KMS-11 (cell line): ENCODE data around the gene UBE3B.

ENCODE experiments used
- H2AFZ ChIP-seq: fragments of 200-600 bp; sonication (generic); 2 replicates; pipeline ENCODE4 v1.6.1; 2016; ENCODE audit warnings: antibody characterized with exemption, mixed run types, low read depth
- H3K27ac ChIP-seq: fragments of 200-600 bp; sonication (generic); 2 replicates; pipeline ENCODE4 v1.6.1; 2016; ENCODE audit warnings: mild to moderate bottlenecking, mixed run types
- H3K27me3 ChIP-seq: fragments of 200-600 bp; sonication (generic); 2 replicates; pipeline ENCODE4 v1.6.1; 2017; ENCODE audit warnings: mild to moderate bottlenecking, low read depth, mixed run types, moderate library complexity; ENCODE audit not compliant: insufficient read depth
- H3K36me3 ChIP-seq: fragments of 200-600 bp; sonication (generic); 2 replicates; pipeline ENCODE4 v1.6.1; 2017; ENCODE audit warnings: mild to moderate bottlenecking, mixed run types; ENCODE audit not compliant: insufficient read depth
- H3K4me1 ChIP-seq: fragments of 200-600 bp; sonication (generic); 2 replicates; pipeline ENCODE4 v1.6.1; 2016; ENCODE audit warnings: mild to moderate bottlenecking, low read depth, mixed run types; ENCODE audit not compliant: poor library complexity, severe bottlenecking
- H3K4me2 ChIP-seq: fragments of 200-600 bp; sonication (generic); 2 replicates; pipeline ENCODE4 v1.7.0; 2016; ENCODE audit warnings: mild to moderate bottlenecking, mixed run types
- H3K4me3 ChIP-seq: fragments of 200-600 bp; sonication (generic); IDR thresholded peaks from 2 replicates; pipeline ENCODE4 v1.6.1; 2017; ENCODE audit warnings: low read depth, low read length, mixed read lengths; ENCODE audit not compliant: insufficient read depth
- H3K79me2 ChIP-seq: fragments of 200-600 bp; sonication (generic); 2 replicates; pipeline ENCODE4 v1.6.1; 2016; ENCODE audit warnings: low read depth, mixed run types; ENCODE audit not compliant: insufficient read depth
- H3K9ac ChIP-seq: fragments of 200-600 bp; sonication (generic); 2 replicates; pipeline ENCODE4 v1.6.1; 2016; ENCODE audit warnings: mild to moderate bottlenecking, mixed run types
- H4K20me1 ChIP-seq: fragments of 200-600 bp; sonication (generic); 2 replicates; pipeline ENCODE4 v1.6.1; 2016; ENCODE audit warnings: mild to moderate bottlenecking, mixed run types; ENCODE audit not compliant: insufficient read depth
- TF ChIP-seq, protein P1 (sequence below): fragments of 200-600 bp; sonication (generic); conservative IDR thresholded peaks from 2 replicates; pipeline ENCODE4 v1.6.1; 2017; ENCODE audit warnings: low read depth, mild to moderate bottlenecking, antibody characterized with exemption, low read length, moderate library complexity, mixed read lengths

Gene UBE3B

DNA sequence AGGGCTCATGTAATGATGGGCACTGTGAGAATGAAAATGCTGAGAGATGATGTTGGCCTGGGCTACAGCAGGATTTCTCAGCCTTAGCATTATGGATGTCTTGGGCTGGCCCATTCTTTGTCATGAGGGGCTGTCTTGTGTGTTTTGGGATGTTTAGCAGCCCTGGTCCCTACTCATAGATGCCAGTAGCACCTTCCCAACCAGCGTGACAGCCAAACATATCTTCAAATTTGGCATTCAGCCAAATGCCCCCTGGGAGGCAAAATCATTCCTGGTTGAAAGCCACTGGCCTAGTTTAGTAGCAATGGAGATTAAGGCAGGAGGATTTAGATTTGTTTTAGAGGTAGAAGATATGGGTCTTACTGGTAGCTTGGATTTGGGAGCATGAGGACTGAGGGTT is 26.6 kb downstream of the UBE3B start:
- no peak overlapping the region for H3K27ac ChIP-seq
- H3K27me3 ChIP-seq = no peaks in the 10 kb centered on the region
- no peaks in the 10 kb centered on the region for H4K20me1 ChIP-seq
- H2AFZ ChIP-seq = no peak overlapping the region
- TF ChIP-seq, protein P1, sequence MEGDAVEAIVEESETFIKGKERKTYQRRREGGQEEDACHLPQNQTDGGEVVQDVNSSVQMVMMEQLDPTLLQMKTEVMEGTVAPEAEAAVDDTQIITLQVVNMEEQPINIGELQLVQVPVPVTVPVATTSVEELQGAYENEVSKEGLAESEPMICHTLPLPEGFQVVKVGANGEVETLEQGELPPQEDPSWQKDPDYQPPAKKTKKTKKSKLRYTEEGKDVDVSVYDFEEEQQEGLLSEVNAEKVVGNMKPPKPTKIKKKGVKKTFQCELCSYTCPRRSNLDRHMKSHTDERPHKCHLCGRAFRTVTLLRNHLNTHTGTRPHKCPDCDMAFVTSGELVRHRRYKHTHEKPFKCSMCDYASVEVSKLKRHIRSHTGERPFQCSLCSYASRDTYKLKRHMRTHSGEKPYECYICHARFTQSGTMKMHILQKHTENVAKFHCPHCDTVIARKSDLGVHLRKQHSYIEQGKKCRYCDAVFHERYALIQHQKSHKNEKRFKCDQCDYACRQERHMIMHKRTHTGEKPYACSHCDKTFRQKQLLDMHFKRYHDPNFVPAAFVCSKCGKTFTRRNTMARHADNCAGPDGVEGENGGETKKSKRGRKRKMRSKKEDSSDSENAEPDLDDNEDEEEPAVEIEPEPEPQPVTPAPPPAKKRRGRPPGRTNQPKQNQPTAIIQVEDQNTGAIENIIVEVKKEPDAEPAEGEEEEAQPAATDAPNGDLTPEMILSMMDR = no peak
- H3K36me3 ChIP-seq = no peaks in the 10 kb centered on the region
- H3K4me2 ChIP-seq = no peak overlapping the region
- H3K4me3 ChIP-seq = no peak overlapping the region
- no peak overlapping the region for H3K9ac ChIP-seq
- no peaks in the 10 kb centered on the region for H3K79me2 ChIP-seq
- no peaks in the 10 kb centered on the region for H3K4me1 ChIP-seq

DNA sequence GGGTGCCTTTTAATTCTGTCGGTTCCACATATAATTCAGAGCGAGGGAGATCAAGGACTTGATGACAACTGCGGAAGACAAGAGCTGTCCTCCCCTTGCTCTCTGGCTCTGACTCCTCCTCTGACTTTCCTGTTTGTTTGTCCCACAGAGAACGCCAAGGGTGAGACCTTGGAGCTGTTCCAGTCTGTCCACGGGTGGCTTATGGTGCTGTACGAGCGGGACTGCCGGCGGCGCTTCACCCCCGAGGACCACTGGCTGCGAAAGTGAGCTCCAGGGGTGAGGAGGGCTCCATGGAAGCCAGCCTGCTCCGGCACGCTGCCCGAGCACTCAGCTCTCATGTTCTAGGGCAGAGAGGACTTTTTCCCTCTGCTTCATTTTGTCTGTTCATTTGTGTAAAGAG is 32.8 kb downstream of the UBE3B start:
- TF ChIP-seq, protein P1 = no peak
- Histone ChIP-seq H3K4me2 (no peak overlapping the region), H4K20me1 (no peaks in the 10 kb centered on the region), H3K9ac (no peak overlapping the region), H3K27ac (no peak overlapping the region), H3K4me1 (no peaks in the 10 kb centered on the region), H3K4me3 (no peak overlapping the region), H3K79me2 (no peaks in the 10 kb centered on the region), H3K27me3 (no peaks in the 10 kb centered on the region), H3K36me3 (no peaks in the 10 kb centered on the region), H2AFZ (no peak overlapping the region)

DNA sequence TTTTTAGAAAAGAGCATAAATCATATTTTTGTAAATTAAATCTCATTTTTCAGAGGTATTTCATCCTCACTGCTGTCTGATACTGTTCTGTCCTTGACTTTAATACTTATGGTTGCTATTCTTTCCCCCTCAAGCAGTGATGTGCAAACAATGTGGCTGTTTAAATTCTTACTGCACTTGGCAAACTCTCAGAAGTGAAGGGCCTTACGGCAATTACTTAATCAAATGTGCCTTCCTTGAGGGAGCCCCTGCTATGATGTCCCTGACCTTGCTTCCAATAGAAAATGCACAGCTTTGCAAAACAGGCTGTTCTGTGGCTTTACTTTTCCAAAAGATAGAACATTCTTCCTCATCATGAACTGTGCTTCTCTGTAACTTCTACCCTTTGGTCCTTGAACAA is 35.2 kb downstream of the UBE3B start:
- Histone ChIP-seq H3K36me3 (no peaks in the 10 kb centered on the region), H3K27ac (no peak overlapping the region), H3K79me2 (no peaks in the 10 kb centered on the region), H4K20me1 (no peaks in the 10 kb centered on the region), H3K4me2 (no peak overlapping the region), H2AFZ (no peak overlapping the region), H3K27me3 (no peaks in the 10 kb centered on the region), H3K9ac (no peak overlapping the region), H3K4me3 (no peak overlapping the region), H3K4me1 (no peaks in the 10 kb centered on the region)
- TF ChIP-seq, protein P1 = no peak

DNA sequence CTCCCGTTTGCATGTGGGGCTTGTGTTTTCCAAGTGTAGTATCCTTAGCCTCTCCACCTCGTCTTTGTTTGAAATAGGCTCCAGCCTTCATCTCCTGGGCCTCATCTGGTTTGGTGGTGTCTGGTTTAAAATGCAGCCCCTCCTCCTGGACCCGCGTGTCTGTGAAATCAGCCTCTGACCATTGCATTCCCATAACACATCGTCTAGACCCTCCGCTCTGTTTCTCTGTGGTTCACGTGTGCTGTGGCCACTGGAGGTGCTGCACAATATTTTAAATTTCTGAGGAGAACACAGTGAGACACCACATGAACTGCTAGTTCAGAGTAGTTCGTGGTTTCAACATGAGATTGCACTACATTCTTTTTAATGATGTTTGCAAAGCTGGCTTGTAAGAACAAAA is 35.6 kb downstream of the UBE3B start:
- TF ChIP-seq, protein P1 = no peak
- Histone ChIP-seq H3K9ac (no peak overlapping the region), H3K36me3 (no peaks in the 10 kb centered on the region), H3K4me1 (no peaks in the 10 kb centered on the region), H2AFZ (no peak overlapping the region), H3K4me3 (no peak overlapping the region), H3K27me3 (no peaks in the 10 kb centered on the region), H3K4me2 (no peak overlapping the region), H3K79me2 (no peaks in the 10 kb centered on the region), H4K20me1 (no peaks in the 10 kb centered on the region), H3K27ac (no peak overlapping the region)

DNA sequence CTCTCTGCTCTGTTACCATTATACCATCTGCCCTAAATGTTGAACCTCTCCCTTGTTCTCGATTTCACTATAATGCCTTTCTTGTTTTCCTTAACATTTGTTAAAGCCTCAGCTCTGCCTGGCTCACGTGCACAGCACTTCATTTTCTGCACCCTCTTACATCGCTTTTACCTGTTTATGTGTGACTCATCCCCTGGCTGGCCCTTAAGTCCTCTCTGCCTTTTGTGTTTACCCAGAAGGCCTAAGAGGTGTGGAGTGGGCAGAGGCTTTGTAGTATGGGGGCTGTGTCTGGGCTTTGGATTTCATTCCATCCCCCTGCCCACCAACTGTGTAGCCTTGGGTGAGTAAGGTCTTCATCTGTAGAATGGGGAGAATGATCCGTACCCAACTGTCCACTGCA is 36.5 kb downstream of the UBE3B start:
- TF ChIP-seq, protein P1 = no peak
- no peaks in the 10 kb centered on the region for H3K79me2 ChIP-seq
- H3K4me2 ChIP-seq = no peak overlapping the region
- no peak overlapping the region for H3K9ac ChIP-seq
- H2AFZ ChIP-seq = no peak overlapping the region
- no peak overlapping the region for H3K27ac ChIP-seq
- no peaks in the 10 kb centered on the region for H4K20me1 ChIP-seq
- no peaks in the 10 kb centered on the region for H3K36me3 ChIP-seq
- no peaks in the 10 kb centered on the region for H3K4me1 ChIP-seq
- H3K27me3 ChIP-seq = no peaks in the 10 kb centered on the region
- no peak overlapping the region for H3K4me3 ChIP-seq
